ENCODE results near the gene ONECUT3.

The ONECUT3 gene

GRCh38 chr19:1747285-1748114 lies 5.8 kb upstream of the ONECUT3 start:
- Mint-ChIP-seq H3K36me3 (ENCODE audit: low read depth) (no peaks in the 10 kb centered on the region), H3K27ac (no peak overlapping the region), H3K4me3 (peak overlapping the region; percentile 34), H3K9me3 (no peaks in the 10 kb centered on the region), H3K4me1 (ENCODE audit: low read depth) (peaks cover 12% of the 10 kb centered on the region), H3K27me3 (peaks cover 90% of the 10 kb centered on the region)
- intact Hi-C loops (cut with micrococcal nuclease), result no loop called here

- Mint-ChIP-seq H3K4me3 (peak overlapping the region; percentile 34), H3K27ac (no peak overlapping the region), H3K36me3 (ENCODE audit: low read depth) (no peaks in the 10 kb centered on the region), H3K4me1 (ENCODE audit: low read depth) (peaks cover 12% of the 10 kb centered on the region), H3K9me3 (no peaks in the 10 kb centered on the region), H3K27me3 (peaks cover 91% of the 10 kb centered on the region)
- intact Hi-C loops (cut with micrococcal nuclease), result no loop called here
Measured at GRCh38 chr19:1748115-1748872, 5.0 kb upstream of the ONECUT3 start.

GRCh38 chr19:1748873-1749341 lies 4.4 kb upstream of the ONECUT3 start:
- intact Hi-C loops (cut with micrococcal nuclease), result no loop called here
- Mint-ChIP-seq H3K36me3 (ENCODE audit: low read depth) (no peaks in the 10 kb centered on the region), H3K4me1 (ENCODE audit: low read depth) (peaks cover 12% of the 10 kb centered on the region), H3K27me3 (peaks cover 87% of the 10 kb centered on the region), H3K27ac (no peak overlapping the region), H3K9me3 (no peaks in the 10 kb centered on the region), H3K4me3 (no peak overlapping the region)

GRCh38 chr19:1749373-1750342 lies 3.6 kb upstream of the ONECUT3 start:
- H3K4me1 Mint-ChIP-seq (ENCODE audit: low read depth), result peaks cover 12% of the 10 kb centered on the region
- no peaks in the 10 kb centered on the region for H3K9me3 Mint-ChIP-seq
- peak overlapping the region; percentile 2 for H3K4me3 Mint-ChIP-seq
- peaks cover 83% of the 10 kb centered on the region for H3K27me3 Mint-ChIP-seq
- intact Hi-C loops (cut with micrococcal nuclease), result no loop called here
- H3K36me3 Mint-ChIP-seq (ENCODE audit: low read depth), result no peaks in the 10 kb centered on the region
- H3K27ac Mint-ChIP-seq, result no peak overlapping the region

GRCh38 chr19:1750343-1751021 lies 2.8 kb upstream of the ONECUT3 start:
- H3K27me3 Mint-ChIP-seq, result peaks cover 81% of the 10 kb centered on the region
- no peak overlapping the region for H3K27ac Mint-ChIP-seq

GRCh38 chr19:1751367-1752008 lies 1.8 kb upstream of the ONECUT3 start:
- Mint-ChIP-seq H3K27ac (no peak overlapping the region), H3K36me3 (ENCODE audit: low read depth) (no peaks in the 10 kb centered on the region), H3K9me3 (no peaks in the 10 kb centered on the region), H3K27me3 (peaks cover 84% of the 10 kb centered on the region), H3K4me1 (ENCODE audit: low read depth) (peaks cover 17% of the 10 kb centered on the region), H3K4me3 (no peak overlapping the region)
- intact Hi-C loops (cut with micrococcal nuclease), result no loop called here

More at GRCh38 chr19:1750343-1751021, 2.8 kb upstream of the ONECUT3 start:
- H3K4me1 Mint-ChIP-seq (ENCODE audit: low read depth), result peaks cover 14% of the 10 kb centered on the region
- intact Hi-C loops (cut with micrococcal nuclease), result no loop called here
- H3K4me3 Mint-ChIP-seq, result peak overlapping the region; percentile 2
- H3K36me3 Mint-ChIP-seq (ENCODE audit: low read depth), result no peaks in the 10 kb centered on the region
- H3K9me3 Mint-ChIP-seq, result no peaks in the 10 kb centered on the region

- intact Hi-C loops (cut with micrococcal nuclease), result no loop called here
- Mint-ChIP-seq H3K4me3 (no peak overlapping the region), H3K4me1 (ENCODE audit: low read depth) (peaks cover 22% of the 10 kb centered on the region), H3K9me3 (no peaks in the 10 kb centered on the region), H3K27ac (no peak overlapping the region), H3K27me3 (peaks cover 84% of the 10 kb centered on the region), H3K36me3 (ENCODE audit: low read depth) (no peaks in the 10 kb centered on the region)
Measured at GRCh38 chr19:1752009-1752756, 1.1 kb upstream of the ONECUT3 start.

- Mint-ChIP-seq H3K36me3 (ENCODE audit: low read depth) (no peaks in the 10 kb centered on the region), H3K4me3 (no peak overlapping the region), H3K4me1 (ENCODE audit: low read depth) (peaks cover 17% of the 10 kb centered on the region), H3K27ac (no peak overlapping the region), H3K9me3 (no peaks in the 10 kb centered on the region), H3K27me3 (peaks cover 83% of the 10 kb centered on the region)
- intact Hi-C loops (cut with micrococcal nuclease), result no loop called here
Measured at GRCh38 chr19:1754018-1754635, 821 bp downstream of the ONECUT3 start.

- Mint-ChIP-seq H3K27ac (no peak overlapping the region), H3K4me3 (no peak overlapping the region), H3K27me3 (peaks cover 85% of the 10 kb centered on the region), H3K36me3 (ENCODE audit: low read depth) (no peaks in the 10 kb centered on the region), H3K4me1 (ENCODE audit: low read depth) (peaks cover 17% of the 10 kb centered on the region), H3K9me3 (no peaks in the 10 kb centered on the region)
- intact Hi-C loops (cut with micrococcal nuclease), result no loop called here
Measured at GRCh38 chr19:1754636-1755466, 1.5 kb downstream of the ONECUT3 start.

- no peak overlapping the region for H3K27ac Mint-ChIP-seq
- no peak overlapping the region for H3K4me3 Mint-ChIP-seq
- peaks cover 12% of the 10 kb centered on the region for H3K4me1 Mint-ChIP-seq (ENCODE audit: low read depth)
- H3K27me3 Mint-ChIP-seq, result peaks cover 85% of the 10 kb centered on the region
- H3K9me3 Mint-ChIP-seq, result no peaks in the 10 kb centered on the region
- no peaks in the 10 kb centered on the region for H3K36me3 Mint-ChIP-seq (ENCODE audit: low read depth)
- intact Hi-C loops (cut with micrococcal nuclease), result no loop called here
Measured at GRCh38 chr19:1755467-1756171, 2.3 kb downstream of the ONECUT3 start.

- no peak overlapping the region for H3K4me3 Mint-ChIP-seq
- H3K27ac Mint-ChIP-seq, result no peak overlapping the region
- H3K27me3 Mint-ChIP-seq, result peaks cover 85% of the 10 kb centered on the region
- H3K36me3 Mint-ChIP-seq (ENCODE audit: low read depth), result no peaks in the 10 kb centered on the region
- intact Hi-C loops (cut with micrococcal nuclease), result no loop called here
- no peaks in the 10 kb centered on the region for H3K9me3 Mint-ChIP-seq
- H3K4me1 Mint-ChIP-seq (ENCODE audit: low read depth), result peaks cover 12% of the 10 kb centered on the region
Measured at GRCh38 chr19:1756264-1756663, 3.0 kb downstream of the ONECUT3 start.
